CD4-positive, alpha-beta T cell (primary cell): Measurements from ENCODE around the gene ELAPOR1. TPM values are rescaled to one million over a fixed set of nuclear protein-coding genes. Genes with fewer than 3 reads are reported as not detected.

Experiments used
- ATAC-seq: fragments of 200-7000 bp; cut with Tn5 transposase; one replicate; pipeline ENCODE4 v1.10.0; 2022; ENCODE audit warnings: mild to moderate bottlenecking; ENCODE audit not compliant: poor library complexity
- CTCF ChIA-PET: fragments of 350-600 bp; sonication (Branson Sonifier 250); formaldehyde crosslinking; loops from one replicate; lab custom pipeline; 2021; ENCODE audit warnings: antibody characterized with exemption, inconsistent platforms; lab: Charles Lee
- POLR2A ChIA-PET: fragments of 350-600 bp; sonication (Branson Sonifier 250); formaldehyde crosslinking; loops from one replicate; lab custom pipeline; 2021; ENCODE audit warnings: antibody characterized with exemption, inconsistent platforms; lab: Charles Lee
- DNase-seq, 14 experiments: peaks; one replicate each; pipeline ENCODE4 v3.0.0-alpha.2; 2013 to 2020; ENCODE audit warnings: mixed read lengths in 2 of 14
- H3K27ac ChIP-seq, 2 donors: one replicate each; pipeline versions ENCODE4 v1.5.1 to v1.7.0; 2013; ENCODE audit warnings: low read length in 2 of 2, low read depth in 1 of 2, mild to moderate bottlenecking in 1 of 2
- H3K27me3 ChIP-seq, 2 experiments: 1 replicate in 1 of 2; 2 replicates in 1 of 2; pipeline versions ENCODE4 v1.6.1 to v1.7.0; 2013; ENCODE audit warnings: low read length in 2 of 2, control low read depth in 1 of 2, mild to moderate bottlenecking in 1 of 2, moderate library complexity in 1 of 2; ENCODE audit not compliant: insufficient read depth in 2 of 2, control insufficient read depth in 1 of 2
- H3K36me3 ChIP-seq: one replicate; pipeline ENCODE4 v1.6.1; 2013; ENCODE audit warnings: low read length, control low read depth; ENCODE audit not compliant: insufficient read depth
- H3K4me1 ChIP-seq: one replicate; pipeline ENCODE4 v1.6.1; 2013; ENCODE audit warnings: low read length, control low read depth; ENCODE audit not compliant: insufficient read depth
- H3K4me3 ChIP-seq: one replicate; pipeline ENCODE4 v1.5.1; 2013; ENCODE audit warnings: mild to moderate bottlenecking, low read length, moderate library complexity
- H3K9me3 ChIP-seq, 2 experiments: 1 replicate in 1 of 2; 2 replicates in 1 of 2; pipeline versions ENCODE4 v1.6.1 to v1.7.0; 2013; ENCODE audit warnings: low read length in 2 of 2, mild to moderate bottlenecking in 2 of 2, control low read depth in 1 of 2, moderate library complexity in 1 of 2; ENCODE audit not compliant: control insufficient read depth in 1 of 2, insufficient read depth in 1 of 2
- H3K27ac Mint-ChIP-seq: one replicate; pipeline ENCODE4 v1.8.0; 2020; ENCODE audit warnings: mixed read lengths
- H3K27me3 Mint-ChIP-seq: one replicate; pipeline ENCODE4 v1.8.0; 2021; ENCODE audit warnings: mixed read lengths
- H3K36me3 Mint-ChIP-seq: one replicate; pipeline ENCODE4 v1.8.0; 2021; ENCODE audit warnings: low read depth, mixed read lengths
- H3K4me1 Mint-ChIP-seq: one replicate; pipeline ENCODE4 v1.8.0; 2021; ENCODE audit warnings: low read depth, mixed read lengths
- H3K4me3 Mint-ChIP-seq: one replicate; pipeline ENCODE4 v1.8.0; 2020; ENCODE audit warnings: mild to moderate bottlenecking, mixed read lengths
- H3K9me3 Mint-ChIP-seq: one replicate; pipeline ENCODE4 v1.8.0; 2020; ENCODE audit warnings: mixed read lengths
- intact Hi-C, 2 experiments: fragments of 100-400 bp; cut with DNase I in 1 of 2; cut with micrococcal nuclease in 1 of 2; formaldehyde crosslinking; loops; one replicate each; pipeline versions ENCODE4 v1.15.1 to v1.9.0; 2023 to 2025; cut with DNase I, micrococcal nuclease
- total RNA-seq, 174 experiments: library from RNA in 2 of 174; stranded (reverse) in 2 of 174; gene quantifications; one replicate each; pipeline ENCODE4 v1.2.3 and lab custom pipeline; 2021 to 2026
- TF ChIP-seq, protein P1 (sequence below): fragments of 200-600 bp; IDR thresholded peaks from one replicate; pipeline ENCODE4 v1.8.0; 2022; ENCODE audit warnings: antibody characterized with exemption, mild to moderate bottlenecking

ELAPOR1 gene
- total RNA-seq, 2 experiments from 2014 or later, result 14.2 to 16.1 TPM

DNA sequence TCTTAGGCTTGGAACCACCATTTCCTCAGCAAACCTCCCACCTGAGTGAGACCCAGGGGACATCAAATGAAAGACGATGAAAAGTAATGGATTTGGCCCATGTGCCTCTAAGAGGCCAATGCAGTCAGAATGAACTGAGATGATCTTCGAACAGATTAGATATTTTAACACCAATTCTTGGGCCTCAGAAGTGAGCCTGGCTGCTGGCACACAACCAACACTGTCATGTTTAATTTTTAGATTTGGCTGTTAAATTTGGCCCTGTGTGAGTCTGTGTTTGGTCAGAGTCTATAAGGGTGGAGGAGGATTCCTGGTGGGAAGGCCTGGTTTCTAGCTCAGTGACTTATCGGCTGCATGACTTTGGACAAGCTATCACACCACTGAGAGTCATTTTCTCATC is 45.4 kb downstream of the ELAPOR1 start:
- no peaks in the 10 kb centered on the region for H3K9me3 Mint-ChIP-seq
- H3K4me1 Mint-ChIP-seq, result peaks cover 14% of the 10 kb centered on the region
- peaks cover 1% of the 10 kb centered on the region for H3K36me3 ChIP-seq
- H3K27me3 ChIP-seq, result no peaks in the 10 kb centered on the region
- ATAC-seq (no peak), DNase-seq (no peak)
- H3K36me3 Mint-ChIP-seq, result peaks cover 5% of the 10 kb centered on the region
- ChIA-PET CTCF (no interaction called here), POLR2A (no interaction called here)
- no peak overlapping the region for H3K27ac Mint-ChIP-seq
- peaks cover 16% of the 10 kb centered on the region for H3K4me1 ChIP-seq
- no peak overlapping the region for H3K4me3 Mint-ChIP-seq
- TF ChIP-seq, protein P1, sequence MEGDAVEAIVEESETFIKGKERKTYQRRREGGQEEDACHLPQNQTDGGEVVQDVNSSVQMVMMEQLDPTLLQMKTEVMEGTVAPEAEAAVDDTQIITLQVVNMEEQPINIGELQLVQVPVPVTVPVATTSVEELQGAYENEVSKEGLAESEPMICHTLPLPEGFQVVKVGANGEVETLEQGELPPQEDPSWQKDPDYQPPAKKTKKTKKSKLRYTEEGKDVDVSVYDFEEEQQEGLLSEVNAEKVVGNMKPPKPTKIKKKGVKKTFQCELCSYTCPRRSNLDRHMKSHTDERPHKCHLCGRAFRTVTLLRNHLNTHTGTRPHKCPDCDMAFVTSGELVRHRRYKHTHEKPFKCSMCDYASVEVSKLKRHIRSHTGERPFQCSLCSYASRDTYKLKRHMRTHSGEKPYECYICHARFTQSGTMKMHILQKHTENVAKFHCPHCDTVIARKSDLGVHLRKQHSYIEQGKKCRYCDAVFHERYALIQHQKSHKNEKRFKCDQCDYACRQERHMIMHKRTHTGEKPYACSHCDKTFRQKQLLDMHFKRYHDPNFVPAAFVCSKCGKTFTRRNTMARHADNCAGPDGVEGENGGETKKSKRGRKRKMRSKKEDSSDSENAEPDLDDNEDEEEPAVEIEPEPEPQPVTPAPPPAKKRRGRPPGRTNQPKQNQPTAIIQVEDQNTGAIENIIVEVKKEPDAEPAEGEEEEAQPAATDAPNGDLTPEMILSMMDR, result no peak
- H3K27ac ChIP-seq, result no peak overlapping the region
- intact Hi-C loops, result no loop called here
- H3K27me3 Mint-ChIP-seq, result no peaks in the 10 kb centered on the region
- no peak overlapping the region for H3K4me3 ChIP-seq
- H3K9me3 ChIP-seq, result no peaks in the 10 kb centered on the region

DNA sequence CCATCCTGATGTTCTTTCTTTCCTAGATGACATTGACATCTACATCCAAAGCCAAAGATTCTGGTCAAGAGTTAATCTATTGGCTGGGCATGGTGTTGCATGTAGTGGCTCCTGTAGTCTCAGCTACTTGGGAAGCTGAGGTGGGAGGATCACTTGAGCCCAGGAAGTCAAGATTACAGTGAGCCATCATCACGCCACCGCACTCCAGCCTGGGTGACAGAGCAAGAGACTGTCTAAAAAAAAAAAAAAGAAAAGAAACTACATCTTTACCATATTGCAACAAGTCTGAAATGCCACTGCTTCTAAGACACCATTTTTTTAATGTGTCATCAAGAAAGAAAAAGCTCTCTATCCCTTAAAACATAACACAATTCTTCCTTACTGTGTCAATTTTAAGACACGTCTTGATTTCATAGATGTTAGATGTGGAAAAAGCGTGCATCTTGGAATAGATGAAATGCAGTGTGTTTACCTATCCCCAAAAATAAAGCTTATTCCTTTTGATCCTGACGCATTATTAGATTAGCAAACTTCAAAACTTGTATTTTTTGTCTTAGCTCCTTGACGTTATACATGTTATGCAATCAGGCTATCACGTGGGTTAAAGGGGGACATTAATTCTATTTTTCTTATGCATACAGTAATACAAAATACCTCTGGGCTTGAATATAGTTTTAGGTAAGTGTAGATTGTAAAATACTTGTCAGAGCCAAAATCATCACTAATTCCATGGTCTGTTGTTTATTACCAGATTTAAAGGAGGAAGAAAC is 46.3 kb downstream of the ELAPOR1 start:
- TF ChIP-seq, protein P1, result no peak
- intact Hi-C loops, result no loop called here

DNA sequence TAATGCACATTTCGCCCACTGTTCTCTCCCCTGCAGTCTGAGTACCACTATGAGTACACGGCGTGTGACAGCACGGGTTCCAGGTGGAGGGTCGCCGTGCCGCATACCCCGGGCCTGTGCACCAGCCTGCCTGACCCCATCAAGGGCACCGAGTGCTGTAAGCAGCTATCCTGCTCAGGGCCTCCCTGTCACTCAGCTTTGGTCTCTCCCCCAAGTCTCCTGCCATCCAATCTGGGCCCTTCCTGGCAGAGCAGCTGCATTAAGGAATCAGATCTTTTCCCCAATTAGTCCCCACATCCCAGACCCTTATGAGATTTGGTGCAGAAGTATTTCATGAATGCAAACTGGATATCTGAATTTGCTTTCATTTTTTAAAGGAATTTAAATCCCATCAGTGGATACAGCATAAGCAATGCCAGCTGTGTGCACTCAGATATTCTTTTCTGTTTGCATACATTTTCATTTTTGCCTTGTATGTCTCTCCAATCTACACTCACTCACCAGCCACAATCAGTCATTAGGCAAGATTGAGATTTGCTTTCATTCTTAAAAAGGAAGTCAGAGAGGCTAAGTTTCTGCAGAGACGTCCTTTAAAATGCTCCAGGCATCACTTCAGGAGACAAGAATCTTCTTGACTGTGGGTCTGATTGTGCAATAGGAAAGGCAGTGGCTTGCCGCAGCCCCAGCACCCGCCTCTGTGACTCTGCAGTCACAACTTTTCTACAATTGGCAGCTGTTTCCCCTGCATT is 48.1 kb downstream of the ELAPOR1 start:
- Mint-ChIP-seq H3K9me3 (no peaks in the 10 kb centered on the region), H3K36me3 (peaks cover 12% of the 10 kb centered on the region), H3K4me1 (peaks cover 14% of the 10 kb centered on the region), H3K27me3 (no peaks in the 10 kb centered on the region), H3K27ac (peak overlapping the region; percentile 52), H3K4me3 (peak overlapping the region; percentile 11)
- Histone ChIP-seq H3K36me3 (peaks cover 10% of the 10 kb centered on the region), H3K27ac (no peak overlapping the region), H3K4me3 (no peak overlapping the region), H3K9me3 (no peaks in the 10 kb centered on the region), H3K4me1 (peaks cover 16% of the 10 kb centered on the region), H3K27me3 (no peaks in the 10 kb centered on the region)
- peak; percentile 55 for ATAC-seq
- ChIA-PET POLR2A (interaction anchor here (0.7 kb wide), 1 partner anchor 13 kb away, joined by 3 read pairs; no protein-coding TSS in a partner anchor), CTCF (no interaction called here)
- TF ChIP-seq, protein P1, result no peak
- intact Hi-C loops, result no loop called here
- peak in 4 of 14 experiments; percentile 13 to 65 (median 47) for DNase-seq

More for the DNA sequence above, 46.3 kb downstream of the ELAPOR1 start:
- DNase-seq (peak in 1 of 14 experiments; percentile 20), ATAC-seq (no peak)
- H3K4me1 ChIP-seq, result peaks cover 16% of the 10 kb centered on the region
- ChIA-PET CTCF (no interaction called here), POLR2A (no interaction called here)
- peaks cover 14% of the 10 kb centered on the region for H3K4me1 Mint-ChIP-seq
- no peak overlapping the region for H3K4me3 ChIP-seq
- no peaks in the 10 kb centered on the region for H3K9me3 Mint-ChIP-seq
- no peak overlapping the region for H3K27ac Mint-ChIP-seq
- no peaks in the 10 kb centered on the region for H3K27me3 ChIP-seq
- peaks cover 10% of the 10 kb centered on the region for H3K36me3 ChIP-seq
- no peak overlapping the region for H3K4me3 Mint-ChIP-seq
- H3K27me3 Mint-ChIP-seq, result no peaks in the 10 kb centered on the region
- peaks cover 5% of the 10 kb centered on the region for H3K36me3 Mint-ChIP-seq
- H3K27ac ChIP-seq, result no peak overlapping the region
- no peaks in the 10 kb centered on the region for H3K9me3 ChIP-seq
